Kidney (tissue), 14 donors: ENCODE results near the gene ADGRA1. TPM values are rescaled to one million over a fixed set of nuclear protein-coding genes. Genes with fewer than 3 reads are reported as not detected.

Source experiments
- DNase-seq, 5 donors: peaks; one replicate each; pipeline ENCODE4 v3.0.0-alpha.2; 2013 to 2020
- FAIRE-seq: peaks from 2 replicates; lab custom pipeline; 2012; peaks lifted over from hg19 to GRCh38; lab: Jason Lieb, UNC
- H3K27ac ChIP-seq, 2 donors: one replicate each; pipeline ENCODE4 v1.7.0; 2013; ENCODE audit warnings: low read depth in 2 of 2, low read length in 2 of 2, inconsistent platforms in 1 of 2
- H3K27me3 ChIP-seq: one replicate; pipeline ENCODE4 v1.7.1; 2013; ENCODE audit warnings: low read length, inconsistent platforms; ENCODE audit not compliant: control insufficient read depth, insufficient read depth
- H3K36me3 ChIP-seq, 3 donors: one replicate each; pipeline versions ENCODE4 v1.7.0 to v1.7.1; 2013; ENCODE audit warnings: low read length in 3 of 3, control low read depth in 1 of 3, inconsistent platforms in 1 of 3; ENCODE audit not compliant: insufficient read depth in 3 of 3, control insufficient read depth in 2 of 3
- H3K4me1 ChIP-seq, 3 donors: one replicate each; pipeline versions ENCODE4 v1.7.0 to v1.7.1; 2013; ENCODE audit warnings: low read length in 3 of 3, inconsistent platforms in 1 of 3, low read depth in 1 of 3; ENCODE audit not compliant: control insufficient read depth in 2 of 3, insufficient read depth in 2 of 3
- H3K4me3 ChIP-seq, 3 donors: one replicate each; pipeline versions ENCODE4 v1.7.0 to v1.8.1; 2013; ENCODE audit warnings: low read length in 3 of 3, control low read depth in 1 of 3, inconsistent platforms in 1 of 3
- H3K9ac ChIP-seq, 3 donors: one replicate each; pipeline versions ENCODE4 v1.7.0 to v1.7.1; 2013; ENCODE audit warnings: low read length in 3 of 3, control low read depth in 1 of 3, inconsistent platforms in 1 of 3
- H3K9me3 ChIP-seq, 3 donors: one replicate each; pipeline versions ENCODE4 v1.7.0 to v1.7.1; 2013; ENCODE audit warnings: low read length in 3 of 3, control low read depth in 1 of 3, inconsistent platforms in 1 of 3; ENCODE audit not compliant: control insufficient read depth in 2 of 3, insufficient read depth in 1 of 3
- intact Hi-C: fragments of 100-400 bp; cut with DNase I; formaldehyde crosslinking; loops from one replicate; pipeline ENCODE4 v1.11.1; 2022
- polyA plus RNA-seq: library from polyadenylated mRNA; stranded (reverse); fragments of 350-450 nt; fragmentation: Illumina TruSeq; extraction: RNeasy Lipid Tissue Mini Kit (QIAGEN cat#74804); gene quantifications from one replicate; pipeline ENCODE4 v1.2.3, GENCODE V29; 2014; ENCODE audit warnings: low read depth, low replicate concordance; ENCODE audit not compliant: insufficient read depth
- total RNA-seq: library from RNA; stranded (reverse); fragmentation: NEBNext Ultra II Directional; extraction: Animal tissue kit (Norgen Biotek cat#: 25700); gene quantifications from one replicate; pipeline ENCODE4 v1.2.1, GENCODE V29; 2021
- TF ChIP-seq, protein P1 (sequence below): IDR thresholded peaks from 3 replicates; pipeline ENCODE4 v1.5.1; 2012; ENCODE audit warnings: mild to moderate bottlenecking, moderate library complexity, borderline replicate concordance; ENCODE audit not compliant: insufficient read depth; ENCODE audit errors: extremely low read depth
- donor health status: control.
- donor health status: control.
- donor health status: control.
- donor health status: control.
- donor health status: control.
- donor health status: DM: yes; HTN: yes; CAD: no.
- donor health status: Normal renal cell carcinoma (clear cell type).

ADGRA1 gene
- total and polyA plus RNA-seq, 2 donors from 2014 or later: 0.91 to 1.1 TPM

DNA sequence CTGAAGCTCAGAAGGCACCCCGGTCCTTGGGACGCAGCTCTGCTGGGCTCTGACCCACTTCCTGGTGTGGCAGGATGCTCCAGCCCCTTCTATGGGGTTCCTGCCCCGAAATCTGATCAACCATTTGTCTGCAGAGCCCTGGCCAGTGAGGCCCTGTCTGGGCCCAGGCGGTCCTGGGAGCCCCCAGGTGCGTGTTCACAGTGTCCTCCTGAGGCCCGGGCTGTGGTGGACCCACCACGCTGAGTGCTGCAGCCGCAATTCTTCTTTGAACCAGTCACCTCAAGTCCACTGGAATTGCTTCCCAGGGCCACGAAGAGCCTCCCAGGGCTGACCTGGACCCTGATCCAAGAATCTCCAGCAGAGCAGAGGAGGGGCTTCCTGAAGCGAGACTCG lies 91.4 kb downstream of the ADGRA1 start:
- H3K9ac ChIP-seq: no peak overlapping the region
- H3K27me3 ChIP-seq: peaks cover 2% of the 10 kb centered on the region
- FAIRE-seq (no peak), DNase-seq (peak in 1 of 5 donors; percentile 35)
- no peak overlapping the region for H3K4me3 ChIP-seq
- intact Hi-C loops: no loop called here
- no peaks in the 10 kb centered on the region for H3K4me1 ChIP-seq
- TF ChIP-seq, protein P1, sequence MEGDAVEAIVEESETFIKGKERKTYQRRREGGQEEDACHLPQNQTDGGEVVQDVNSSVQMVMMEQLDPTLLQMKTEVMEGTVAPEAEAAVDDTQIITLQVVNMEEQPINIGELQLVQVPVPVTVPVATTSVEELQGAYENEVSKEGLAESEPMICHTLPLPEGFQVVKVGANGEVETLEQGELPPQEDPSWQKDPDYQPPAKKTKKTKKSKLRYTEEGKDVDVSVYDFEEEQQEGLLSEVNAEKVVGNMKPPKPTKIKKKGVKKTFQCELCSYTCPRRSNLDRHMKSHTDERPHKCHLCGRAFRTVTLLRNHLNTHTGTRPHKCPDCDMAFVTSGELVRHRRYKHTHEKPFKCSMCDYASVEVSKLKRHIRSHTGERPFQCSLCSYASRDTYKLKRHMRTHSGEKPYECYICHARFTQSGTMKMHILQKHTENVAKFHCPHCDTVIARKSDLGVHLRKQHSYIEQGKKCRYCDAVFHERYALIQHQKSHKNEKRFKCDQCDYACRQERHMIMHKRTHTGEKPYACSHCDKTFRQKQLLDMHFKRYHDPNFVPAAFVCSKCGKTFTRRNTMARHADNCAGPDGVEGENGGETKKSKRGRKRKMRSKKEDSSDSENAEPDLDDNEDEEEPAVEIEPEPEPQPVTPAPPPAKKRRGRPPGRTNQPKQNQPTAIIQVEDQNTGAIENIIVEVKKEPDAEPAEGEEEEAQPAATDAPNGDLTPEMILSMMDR: no peak
- peaks cover 0 to 8% (median 0%) of the 10 kb centered on the region in 3 donors for H3K9me3 ChIP-seq
- peaks cover 0 to 11% (median 0%) of the 10 kb centered on the region in 3 donors for H3K36me3 ChIP-seq
- no peak overlapping the region for H3K27ac ChIP-seq

DNA sequence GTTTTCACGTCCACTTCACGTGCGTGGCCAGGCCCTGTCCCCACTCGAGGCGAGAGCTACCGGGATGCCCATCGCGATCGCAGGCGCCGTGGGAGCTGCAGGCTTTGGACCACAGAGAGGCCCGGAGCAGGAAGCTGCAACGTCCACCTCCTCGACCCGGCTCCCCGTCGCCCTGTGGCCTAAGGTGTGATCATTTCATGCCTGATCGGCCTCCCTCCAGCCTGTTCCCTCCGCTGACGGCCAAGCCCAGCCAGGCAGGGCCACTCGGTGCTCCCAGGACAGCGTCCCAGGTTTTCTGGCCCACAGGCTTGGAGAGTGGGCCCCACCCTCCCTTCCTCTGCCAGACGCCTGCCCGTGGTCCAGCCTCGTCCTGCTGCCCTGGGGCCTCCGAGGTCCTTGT lies 91.9 kb downstream of the ADGRA1 start:
- no peak overlapping the region for H3K9ac ChIP-seq
- no peak overlapping the region for H3K27ac ChIP-seq
- DNase-seq (peak in 4 of 5 donors; percentile 36 to 68 (median 46)), FAIRE-seq (no peak)
- no peaks in the 10 kb centered on the region for H3K4me1 ChIP-seq
- TF ChIP-seq, protein P1: no peak
- peaks cover 0 to 8% (median 0%) of the 10 kb centered on the region in 3 donors for H3K9me3 ChIP-seq
- H3K27me3 ChIP-seq: peaks cover 2% of the 10 kb centered on the region
- peaks cover 0 to 11% (median 0%) of the 10 kb centered on the region in 3 donors for H3K36me3 ChIP-seq
- intact Hi-C loops: no loop called here
- H3K4me3 ChIP-seq: no peak overlapping the region

DNA sequence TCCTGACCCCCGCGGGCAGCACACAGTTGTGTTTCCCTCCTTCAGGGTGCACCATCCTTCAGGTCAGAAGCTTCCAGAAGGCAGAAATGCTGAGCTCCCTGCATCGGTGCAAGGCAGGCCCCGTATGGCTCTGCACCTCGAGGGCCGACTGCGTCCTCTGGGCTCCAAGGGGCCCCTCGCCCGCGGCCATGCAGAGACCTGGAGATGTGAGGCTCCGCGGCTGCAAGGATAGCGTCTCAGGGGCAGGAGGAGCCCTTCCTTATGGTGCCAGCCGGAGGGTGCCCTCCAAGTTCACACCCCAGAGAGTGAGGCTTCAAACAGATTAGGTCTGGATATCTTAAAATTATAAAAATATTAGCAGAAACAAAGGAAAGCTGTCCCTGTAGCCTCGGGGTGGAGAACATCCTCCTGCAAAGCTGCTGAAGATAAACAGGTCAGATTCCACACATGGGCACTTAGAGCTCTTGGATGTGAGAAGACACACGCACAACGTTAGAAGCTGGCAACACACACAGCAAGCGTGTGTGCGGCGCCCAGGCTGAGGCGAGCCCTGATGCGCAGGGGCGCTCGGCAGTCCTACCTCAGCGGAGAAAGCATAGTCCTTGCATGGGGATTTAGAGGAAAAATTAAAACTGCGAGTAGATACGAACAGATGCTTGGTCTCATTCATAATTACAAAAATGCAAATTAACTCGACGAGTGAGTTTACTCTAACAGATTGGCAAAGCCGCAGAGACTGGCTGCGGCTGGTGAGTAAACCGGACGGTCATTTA lies 92.7 kb downstream of the ADGRA1 start:
- DNase-seq (peak in 1 of 5 donors; percentile 19), FAIRE-seq (no peak)
- Histone ChIP-seq H3K27ac (no peak overlapping the region), H3K36me3 (peaks cover 0 to 11% (median 0%) of the 10 kb centered on the region in 3 donors), H3K27me3 (peaks cover 2% of the 10 kb centered on the region), H3K4me1 (no peaks in the 10 kb centered on the region), H3K9ac (no peak overlapping the region), H3K9me3 (peaks cover 0 to 8% (median 0%) of the 10 kb centered on the region in 3 donors), H3K4me3 (no peak overlapping the region)
- TF ChIP-seq, protein P1: no peak
- intact Hi-C loops: no loop called here
